GM18867 (cell line): Measurements from ENCODE around the gene APEH.

Experiments
- ATAC-seq: cut with Tn5 transposase; IDR thresholded peaks from one replicate; pipeline ENCODE4 v1.9.1; 2021; ENCODE audit warnings: mild to moderate bottlenecking, moderate library complexity; ENCODE audit not compliant: unreplicated experiment

The APEH gene

DNA sequence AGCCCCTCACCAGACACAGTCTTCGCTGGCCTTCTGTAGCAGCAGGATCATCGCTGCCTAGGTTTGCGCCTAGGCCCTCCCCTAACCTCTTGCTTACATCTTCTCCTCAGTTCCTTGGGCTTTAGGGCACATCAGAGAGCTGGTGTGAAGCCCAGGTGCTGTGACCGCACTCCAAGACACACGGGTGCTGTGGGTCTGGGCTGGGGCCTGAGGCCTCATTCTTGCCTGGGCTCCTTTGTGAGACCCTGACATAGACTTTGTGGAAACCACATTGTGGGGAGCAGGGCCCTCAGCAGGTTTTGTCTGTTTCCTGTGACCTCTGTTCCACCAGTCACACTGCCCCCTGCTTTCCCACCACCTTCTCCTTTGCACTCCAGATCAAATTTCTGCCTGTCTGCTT, 37.3 kb downstream of the APEH start:
- no peak for ATAC-seq

DNA sequence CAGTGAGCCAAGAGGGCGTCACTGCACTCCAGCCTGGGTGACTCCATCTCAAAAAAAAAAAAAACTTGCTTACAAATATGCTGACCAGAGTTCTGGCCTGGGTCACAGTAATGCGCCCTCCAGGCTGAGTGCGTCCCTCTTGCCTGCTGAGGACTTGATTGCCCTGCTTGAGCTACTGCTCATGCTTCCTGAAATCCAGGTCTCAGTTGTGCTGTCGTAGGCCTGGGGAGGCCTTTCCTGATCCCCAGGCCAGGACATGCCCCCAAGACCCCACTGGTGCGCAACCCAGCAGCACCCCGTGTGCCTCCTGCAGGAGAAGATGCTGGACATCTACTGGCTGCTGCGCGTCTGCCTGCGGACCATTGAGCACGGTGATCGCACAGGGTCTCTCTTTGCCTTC, 38.0 kb downstream of the APEH start:
- ATAC-seq, result no peak

DNA sequence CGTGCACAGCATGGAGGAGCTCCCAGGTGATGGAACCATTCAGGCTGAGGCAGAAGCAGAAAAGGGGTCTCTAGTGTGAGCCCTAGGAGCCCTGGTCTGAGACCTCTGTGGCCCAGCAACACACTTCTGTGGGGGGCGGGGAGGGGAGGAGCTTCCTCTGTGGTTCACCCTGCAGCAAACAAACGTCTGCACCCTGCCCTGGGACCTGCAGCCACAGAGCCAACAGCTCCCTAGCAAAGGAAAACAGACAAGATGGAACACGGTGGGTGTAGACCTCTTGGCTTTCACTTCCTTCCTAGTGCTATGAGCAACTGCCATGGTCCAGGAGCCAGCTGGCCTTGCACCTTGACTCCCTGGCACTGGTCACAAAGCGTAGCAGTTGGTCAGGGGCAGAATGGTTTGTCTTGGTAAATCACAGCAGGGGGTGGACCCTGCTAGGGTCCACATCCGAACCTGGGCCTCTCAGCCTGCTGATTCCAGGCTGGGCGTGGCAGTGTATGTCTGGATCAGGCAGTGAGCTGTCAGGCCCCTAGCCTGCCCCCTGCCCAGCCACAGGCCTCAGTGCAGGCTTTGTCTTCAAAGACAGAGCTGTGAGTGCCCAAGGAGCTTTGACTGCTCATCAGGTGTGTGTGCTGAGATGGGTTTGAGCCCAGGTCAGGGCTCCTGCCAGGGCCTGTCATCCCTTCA, 38.6 kb downstream of the APEH start:
- no peak for ATAC-seq

GRCh38 chr3:49713336-49714105, 39.4 kb downstream of the APEH start:
- no peak for ATAC-seq

DNA sequence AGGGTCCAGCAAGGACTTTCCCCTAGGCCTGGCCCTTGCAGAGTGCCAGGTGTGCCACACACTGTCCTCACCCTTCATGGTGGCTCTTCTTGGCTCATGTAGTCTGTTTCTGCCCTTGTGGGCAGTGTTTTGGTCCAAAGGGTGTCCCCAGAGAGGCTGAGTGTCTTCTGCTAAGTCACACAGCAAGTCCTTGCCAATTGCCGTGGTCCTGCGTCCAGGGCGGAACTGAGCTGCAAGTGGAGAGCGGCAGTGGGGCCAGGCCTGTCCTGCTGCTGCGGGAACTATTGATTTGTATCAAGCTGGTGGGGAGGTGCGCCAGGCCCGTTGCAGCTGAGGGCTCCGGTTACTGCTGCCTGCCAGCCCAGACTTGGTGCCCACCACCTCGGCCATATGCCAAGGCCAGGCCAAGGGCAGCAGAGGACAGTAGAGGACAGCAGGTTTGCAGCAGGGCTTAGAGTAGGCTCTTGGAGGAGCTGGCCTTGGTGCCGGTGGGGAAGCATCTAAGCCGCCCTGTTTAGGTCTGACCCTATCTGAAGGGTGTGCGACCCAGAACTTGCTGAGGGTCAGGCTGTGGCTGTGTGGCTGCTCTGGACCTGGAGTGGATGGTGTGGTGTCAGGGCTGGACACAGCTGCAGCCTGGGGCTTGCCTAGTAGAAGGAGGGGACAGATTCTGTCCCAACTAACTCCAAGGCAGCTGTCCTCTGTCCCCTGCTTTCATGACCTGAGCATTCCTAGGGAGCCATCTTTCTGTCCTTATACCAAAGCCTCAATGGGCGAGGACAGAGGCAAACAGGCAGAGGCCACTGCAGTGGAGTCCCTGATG, 40.8 kb downstream of the APEH start:
- no peak for ATAC-seq

DNA sequence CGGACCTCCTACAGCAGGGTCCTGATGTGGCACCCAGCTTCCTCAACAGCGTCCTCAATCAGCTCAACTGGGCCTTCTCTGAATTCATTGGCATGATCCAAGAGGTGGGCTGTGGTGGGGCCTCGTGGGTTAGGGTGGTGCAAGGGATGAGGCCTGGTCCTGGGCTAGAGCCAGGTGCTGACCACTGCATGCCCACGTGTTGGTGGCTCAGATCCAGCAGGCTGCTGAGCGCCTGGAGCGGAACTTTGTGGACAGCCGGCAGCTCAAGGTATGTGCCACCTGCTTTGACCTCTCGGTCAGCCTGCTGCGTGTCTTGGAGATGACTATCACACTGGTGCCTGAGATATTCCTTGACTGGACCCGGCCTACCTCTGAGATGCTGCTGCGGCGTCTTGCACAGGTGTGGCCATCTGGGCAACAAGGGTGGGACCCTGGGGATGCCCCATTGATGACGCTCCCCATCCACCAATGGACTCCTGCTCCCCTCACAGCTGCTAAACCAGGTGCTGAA, 41.5 kb downstream of the APEH start:
- no peak for ATAC-seq

- no peak for ATAC-seq
These were observed 42.0 kb downstream of the APEH start for GRCh38 chr3:49716169-49716568.

- no peak for ATAC-seq
These were observed 42.6 kb downstream of the APEH start for GRCh38 chr3:49716691-49717210.

GRCh38 chr3:49717211-49717958, 43.2 kb downstream of the APEH start:
- no peak for ATAC-seq

DNA sequence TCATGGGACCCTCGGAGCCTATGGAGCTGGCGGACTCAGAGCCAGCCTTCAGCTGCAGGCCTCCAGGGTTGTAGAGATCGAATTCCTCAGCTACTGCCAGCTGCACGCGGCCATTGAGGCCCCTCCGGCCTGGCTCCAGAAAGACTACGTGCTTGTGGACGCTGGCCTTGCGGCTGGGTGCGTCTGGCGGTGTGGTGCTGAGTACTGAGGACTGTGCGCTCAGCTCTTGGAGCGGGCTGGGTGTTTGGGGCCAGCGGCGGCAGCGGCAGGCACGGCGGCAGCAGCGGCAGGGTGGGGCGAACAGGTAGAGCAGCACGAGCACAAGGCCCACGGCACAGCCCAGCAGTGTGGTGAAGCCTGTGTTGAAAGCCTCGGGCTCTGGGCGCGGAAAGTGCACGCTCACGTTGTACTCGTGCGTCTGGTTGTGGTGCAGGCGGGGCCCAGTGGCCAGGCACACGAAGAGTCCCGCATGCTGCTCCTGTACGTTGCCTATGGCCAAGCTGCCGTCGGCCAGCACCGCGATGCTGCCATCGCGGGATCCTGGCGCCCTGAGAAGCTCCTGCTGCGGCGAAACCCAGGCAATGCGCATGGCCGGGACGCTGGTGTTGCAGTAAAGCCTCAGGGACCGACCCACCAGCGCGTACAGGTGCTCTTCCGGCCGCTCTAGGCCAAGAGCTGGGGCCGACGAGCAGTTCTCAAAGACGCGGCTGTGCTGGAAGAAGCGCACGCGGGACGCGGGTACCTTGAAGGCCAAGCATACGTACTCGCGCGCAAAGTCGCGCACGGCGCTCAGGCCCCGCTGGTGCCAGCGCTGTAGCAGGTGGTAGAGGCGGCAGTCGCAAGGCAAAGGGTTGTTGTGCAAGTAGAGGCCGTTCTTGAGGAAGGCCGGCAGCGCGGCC, 44.1 kb downstream of the APEH start:
- ATAC-seq, result no peak

GRCh38 chr3:49718858-49719213, 44.7 kb downstream of the APEH start:
- ATAC-seq, result no peak

- peak; percentile 38 for ATAC-seq
These were observed 45.2 kb downstream of the APEH start, which contains the start of gene AMIGO3 for GRCh38 chr3:49719214-49719884. Gene AMIGO3 (minus strand): TSS chr3:49719684. CDS start chr3:49719465, 219 bp downstream.

GRCh38 chr3:49720855-49721595, 46.9 kb downstream of the APEH start:
- no peak for ATAC-seq

GRCh38 chr3:49721596-49721895, 47.4 kb downstream of the APEH start:
- ATAC-seq, result no peak

- no peak for ATAC-seq
These were observed 48.0 kb downstream of the APEH start for GRCh38 chr3:49721896-49722781.

GRCh38 chr3:49722896-49723295, 48.7 kb downstream of the APEH start:
- no peak for ATAC-seq

GRCh38 chr3:49723296-49723627, 49.1 kb downstream of the APEH start:
- no peak for ATAC-seq
